Hepatic stellate cell (primary cell): ENCODE measurements around the gene KIF22.
"Not testable (repeated sequence)": the region's sequence is repeated elsewhere in the genome, so short reads cannot be mapped to it uniquely, and the experiment has no call there.

Source experiments
- DNase-seq: peaks from one replicate; pipeline ENCODE4 v3.0.0; 2011; ENCODE audit warnings: low spot score

KIF22 gene

GRCh38 chr16:29815032-29815721 is 24.6 kb downstream of the KIF22 start:
- DNase-seq = peak; percentile 44

GRCh38 chr16:29815793-29816693 is 25.5 kb downstream of the KIF22 start, which contains the start of gene PAGR1:
PAGR1 (plus strand) TSS chr16:29816152; CDS start chr16:29816526, 374 bp downstream.
- peak; percentile 97 for DNase-seq

GRCh38 chr16:29816694-29817441 is 26.3 kb downstream of the KIF22 start:
- DNase-seq = peak; percentile 77

GRCh38 chr16:29818082-29818481 is 27.5 kb downstream of the KIF22 start:
- DNase-seq = no peak

- DNase-seq = no peak
Observed at GRCh38 chr16:29819506-29819905, 29.0 kb downstream of the KIF22 start.

GRCh38 chr16:29820271-29820701 is 29.7 kb downstream of the KIF22 start, which contains the start of gene MVP:
MVP (plus strand) TSS chr16:29820462; CDS start chr16:29830550, 10,088 bp downstream.
- DNase-seq = peak; percentile 82

- DNase-seq = no peak
Observed at GRCh38 chr16:29820730-29821642, 30.4 kb downstream of the KIF22 start.

- peak; percentile 84 for DNase-seq
Observed at GRCh38 chr16:29821643-29822115, 31.1 kb downstream of the KIF22 start.

GRCh38 chr16:29824589-29825144 is 34.1 kb downstream of the KIF22 start:
- DNase-seq = peak; percentile 83

GRCh38 chr16:29825145-29826044 is 34.8 kb downstream of the KIF22 start:
- DNase-seq = peak; percentile 84

GRCh38 chr16:29826342-29826695 is 35.8 kb downstream of the KIF22 start:
- DNase-seq = no peak

- DNase-seq = no peak
Observed at GRCh38 chr16:29830774-29831173, 40.2 kb downstream of the KIF22 start.

- no peak for DNase-seq
Observed at GRCh38 chr16:29831490-29831889, 40.9 kb downstream of the KIF22 start.

GRCh38 chr16:29833219-29833618 is 42.7 kb downstream of the KIF22 start:
- DNase-seq = not testable (repeated sequence)

GRCh38 chr16:29834079-29834478 is 43.5 kb downstream of the KIF22 start:
- no peak for DNase-seq

- DNase-seq = no peak
Observed at GRCh38 chr16:29835926-29836325, 45.4 kb downstream of the KIF22 start.

- no peak for DNase-seq
Observed at GRCh38 chr16:29836623-29837022, 46.1 kb downstream of the KIF22 start.

- no peak for DNase-seq
Observed at GRCh38 chr16:29837841-29838240, 47.3 kb downstream of the KIF22 start.

GRCh38 chr16:29839822-29840221 is 49.3 kb downstream of the KIF22 start:
- DNase-seq = no peak

- no peak for DNase-seq
Observed at GRCh38 chr16:29840240-29840639, 49.7 kb downstream of the KIF22 start.
